Measurements from ENCODE around the gene RAF1.

DNA sequence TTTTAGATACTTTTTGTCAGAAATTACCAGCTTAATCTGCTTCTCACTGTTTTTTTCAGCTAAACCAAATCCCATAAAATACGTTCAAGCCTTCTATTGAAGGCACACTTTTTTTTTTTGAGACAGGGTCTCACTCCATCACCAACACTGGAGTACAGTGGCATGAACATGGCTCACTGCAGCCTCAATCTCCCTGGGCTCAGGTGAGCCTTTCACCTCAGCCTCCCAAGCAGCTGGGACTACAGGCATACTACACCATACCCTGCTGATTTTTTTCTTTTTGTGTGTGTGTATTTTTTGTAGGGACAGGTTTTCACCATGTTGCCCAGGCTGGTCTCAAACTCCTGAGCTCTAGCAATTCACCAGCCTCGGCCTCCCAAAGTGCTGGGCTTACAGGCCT, 3.7 kb downstream of the RAF1 start:
- TF ChIP-seq EZH2 (IDR thresholded peaks at IDR 0.05) (no peak), EZH2phosphoT487 (IDR thresholded peaks at IDR 0.05) (no peak)
- TF ChIP-seq, protein P1, sequence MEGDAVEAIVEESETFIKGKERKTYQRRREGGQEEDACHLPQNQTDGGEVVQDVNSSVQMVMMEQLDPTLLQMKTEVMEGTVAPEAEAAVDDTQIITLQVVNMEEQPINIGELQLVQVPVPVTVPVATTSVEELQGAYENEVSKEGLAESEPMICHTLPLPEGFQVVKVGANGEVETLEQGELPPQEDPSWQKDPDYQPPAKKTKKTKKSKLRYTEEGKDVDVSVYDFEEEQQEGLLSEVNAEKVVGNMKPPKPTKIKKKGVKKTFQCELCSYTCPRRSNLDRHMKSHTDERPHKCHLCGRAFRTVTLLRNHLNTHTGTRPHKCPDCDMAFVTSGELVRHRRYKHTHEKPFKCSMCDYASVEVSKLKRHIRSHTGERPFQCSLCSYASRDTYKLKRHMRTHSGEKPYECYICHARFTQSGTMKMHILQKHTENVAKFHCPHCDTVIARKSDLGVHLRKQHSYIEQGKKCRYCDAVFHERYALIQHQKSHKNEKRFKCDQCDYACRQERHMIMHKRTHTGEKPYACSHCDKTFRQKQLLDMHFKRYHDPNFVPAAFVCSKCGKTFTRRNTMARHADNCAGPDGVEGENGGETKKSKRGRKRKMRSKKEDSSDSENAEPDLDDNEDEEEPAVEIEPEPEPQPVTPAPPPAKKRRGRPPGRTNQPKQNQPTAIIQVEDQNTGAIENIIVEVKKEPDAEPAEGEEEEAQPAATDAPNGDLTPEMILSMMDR (IDR thresholded peaks at IDR 0.05): no peak

All from neural progenitor cell (in vitro differentiated cells).